ENCODE data around the gene GAS2L2. TPM values are rescaled to one million over a fixed set of nuclear protein-coding genes. Genes with fewer than 3 reads are reported as not detected.
A peak's percentile ranks its signal among the peaks of the same experiment; 100 is the strongest.

The GAS2L2 gene
- total RNA-seq, 2 experiments from 2014 or later = 0.27 to 0.34 TPM

- POLR2A ChIA-PET = no interaction called here
- H3K27me3 Mint-ChIP-seq = no peaks in the 10 kb centered on the region
- intact Hi-C loops (cut with micrococcal nuclease) = no loop called here
- no peaks in the 10 kb centered on the region for H3K9me3 Mint-ChIP-seq
- no peak overlapping the region for H3K27ac Mint-ChIP-seq
- H3K36me3 Mint-ChIP-seq (ENCODE audit: low read depth) = peaks cover 24% of the 10 kb centered on the region
- ATAC-seq = no peak
- no peak for DNase-seq
- no peak overlapping the region for H3K4me3 Mint-ChIP-seq
- H3K4me1 Mint-ChIP-seq (ENCODE audit: low read depth) = peaks cover 4% of the 10 kb centered on the region
- no peak for TF ChIP-seq CTCF (IDR thresholded peaks at IDR 0.05)
- CTCF ChIA-PET = no interaction called here
Measured at GRCh38 chr17:35714988-35715387, 38.1 kb downstream of the GAS2L2 start.

- no peak for ATAC-seq
Measured at GRCh38 chr17:35713069-35713728, 39.8 kb downstream of the GAS2L2 start.

GRCh38 chr17:35710950-35711349 lies 42.1 kb downstream of the GAS2L2 start:
- no peak overlapping the region for H3K27ac Mint-ChIP-seq
- no peaks in the 10 kb centered on the region for H3K27me3 Mint-ChIP-seq
- intact Hi-C loops (cut with micrococcal nuclease) = no loop called here
- ATAC-seq (no peak), DNase-seq (no peak)
- no peaks in the 10 kb centered on the region for H3K9me3 Mint-ChIP-seq
- peaks cover 26% of the 10 kb centered on the region for H3K4me1 Mint-ChIP-seq (ENCODE audit: low read depth)
- H3K36me3 Mint-ChIP-seq (ENCODE audit: low read depth) = peaks cover 20% of the 10 kb centered on the region
- TF ChIP-seq CTCF (IDR thresholded peaks at IDR 0.05) = no peak
- ChIA-PET CTCF (interaction anchor here (5.5 kb wide), 1 partner anchor 37 kb away, joined by 26 read pairs; no protein-coding TSS in a partner anchor), POLR2A (interaction anchor here (0.7 kb wide), 1 partner anchor 10 kb away, joined by 3 read pairs; no protein-coding TSS in a partner anchor)
- no peak overlapping the region for H3K4me3 Mint-ChIP-seq

More at GRCh38 chr17:35713069-35713728, 39.8 kb downstream of the GAS2L2 start:
- Mint-ChIP-seq H3K27ac (no peak overlapping the region), H3K9me3 (no peaks in the 10 kb centered on the region), H3K27me3 (no peaks in the 10 kb centered on the region), H3K4me3 (no peak overlapping the region), H3K4me1 (ENCODE audit: low read depth) (peaks cover 14% of the 10 kb centered on the region), H3K36me3 (ENCODE audit: low read depth) (peaks cover 24% of the 10 kb centered on the region)
- ChIA-PET CTCF (interaction anchor here (1.5 to 5.5 kb wide), 3 partner anchors 10 to 51 kb away, joined by 3 to 26 read pairs (median 5); no protein-coding TSS in a partner anchor), POLR2A (no interaction called here)
- TF ChIP-seq CTCF (IDR thresholded peaks at IDR 0.05) = no peak
- DNase-seq = no peak
- intact Hi-C loops (cut with micrococcal nuclease) = no loop called here

- CTCF ChIA-PET = interaction anchor here (0.9 to 5.5 kb wide), 4 partner anchors 38 to 97 kb away, joined by 3 to 26 read pairs (median 4); no protein-coding TSS in a partner anchor
- intact Hi-C loops (cut with micrococcal nuclease) = no loop called here
- Mint-ChIP-seq H3K27ac (no peak overlapping the region), H3K9me3 (no peaks in the 10 kb centered on the region), H3K27me3 (no peaks in the 10 kb centered on the region), H3K4me1 (ENCODE audit: low read depth) (peaks cover 26% of the 10 kb centered on the region), H3K4me3 (no peak overlapping the region), H3K36me3 (ENCODE audit: low read depth) (peaks cover 20% of the 10 kb centered on the region)
- no peak for TF ChIP-seq CTCF (IDR thresholded peaks at IDR 0.05)
- POLR2A ChIA-PET = interaction anchor here (0.9 to 1.2 kb wide), 2 partner anchors 15 to 18 kb away, joined by 3 to 4 read pairs; no protein-coding TSS in a partner anchor
- no peak for DNase-seq
- no peak for ATAC-seq
Measured at GRCh38 chr17:35709874-35710273, 43.2 kb downstream of the GAS2L2 start.

- no peaks in the 10 kb centered on the region for H3K27me3 Mint-ChIP-seq
- ChIA-PET POLR2A (no interaction called here), CTCF (interaction anchor here (1.2 to 5.5 kb wide), 3 partner anchors 39 to 96 kb away, joined by 3 to 26 read pairs (median 4); no protein-coding TSS in a partner anchor)
- H3K4me3 Mint-ChIP-seq = no peak overlapping the region
- intact Hi-C loops (cut with micrococcal nuclease) = no loop called here
- no peaks in the 10 kb centered on the region for H3K9me3 Mint-ChIP-seq
- DNase-seq = no peak
- H3K4me1 Mint-ChIP-seq (ENCODE audit: low read depth) = peaks cover 26% of the 10 kb centered on the region
- no peak for TF ChIP-seq CTCF (IDR thresholded peaks at IDR 0.05)
- H3K36me3 Mint-ChIP-seq (ENCODE audit: low read depth) = peaks cover 22% of the 10 kb centered on the region
- ATAC-seq = no peak
- H3K27ac Mint-ChIP-seq = peak overlapping the region; percentile 4
Measured at GRCh38 chr17:35708951-35709350, 44.1 kb downstream of the GAS2L2 start.

Data from activated CD8-positive, alpha-beta T cell treated with anti-CD3 and anti-CD28 coated beads for 36 hours (primary cell).